Kidney (tissue), 14 donors: ENCODE results near the gene ZKSCAN1. TPM values are rescaled to one million over a fixed set of nuclear protein-coding genes. Genes with fewer than 3 reads are reported as not detected.

Experiments
- DNase-seq, 5 donors: peaks; one replicate each; pipeline ENCODE4 v3.0.0-alpha.2; 2013 to 2020
- FAIRE-seq: peaks from 2 replicates; lab custom pipeline; 2012; peaks lifted over from hg19 to GRCh38; lab: Jason Lieb, UNC
- H3K27ac ChIP-seq, 2 donors: one replicate each; pipeline ENCODE4 v1.7.0; 2013; ENCODE audit warnings: low read depth in 2 of 2, low read length in 2 of 2, inconsistent platforms in 1 of 2
- H3K27me3 ChIP-seq: one replicate; pipeline ENCODE4 v1.7.1; 2013; ENCODE audit warnings: low read length, inconsistent platforms; ENCODE audit not compliant: control insufficient read depth, insufficient read depth
- H3K36me3 ChIP-seq, 3 donors: one replicate each; pipeline versions ENCODE4 v1.7.0 to v1.7.1; 2013; ENCODE audit warnings: low read length in 3 of 3, control low read depth in 1 of 3, inconsistent platforms in 1 of 3; ENCODE audit not compliant: insufficient read depth in 3 of 3, control insufficient read depth in 2 of 3
- H3K4me1 ChIP-seq, 3 donors: one replicate each; pipeline versions ENCODE4 v1.7.0 to v1.7.1; 2013; ENCODE audit warnings: low read length in 3 of 3, inconsistent platforms in 1 of 3, low read depth in 1 of 3; ENCODE audit not compliant: control insufficient read depth in 2 of 3, insufficient read depth in 2 of 3
- H3K4me3 ChIP-seq, 3 donors: one replicate each; pipeline versions ENCODE4 v1.7.0 to v1.8.1; 2013; ENCODE audit warnings: low read length in 3 of 3, control low read depth in 1 of 3, inconsistent platforms in 1 of 3
- H3K9ac ChIP-seq, 3 donors: one replicate each; pipeline versions ENCODE4 v1.7.0 to v1.7.1; 2013; ENCODE audit warnings: low read length in 3 of 3, control low read depth in 1 of 3, inconsistent platforms in 1 of 3
- H3K9me3 ChIP-seq, 3 donors: one replicate each; pipeline versions ENCODE4 v1.7.0 to v1.7.1; 2013; ENCODE audit warnings: low read length in 3 of 3, control low read depth in 1 of 3, inconsistent platforms in 1 of 3; ENCODE audit not compliant: control insufficient read depth in 2 of 3, insufficient read depth in 1 of 3
- intact Hi-C: fragments of 100-400 bp; cut with DNase I; formaldehyde crosslinking; loops from one replicate; pipeline ENCODE4 v1.11.1; 2022
- polyA plus RNA-seq: library from polyadenylated mRNA; stranded (reverse); fragments of 350-450 nt; fragmentation: Illumina TruSeq; extraction: RNeasy Lipid Tissue Mini Kit (QIAGEN cat#74804); gene quantifications from one replicate; pipeline ENCODE4 v1.2.3, GENCODE V29; 2014; ENCODE audit warnings: low read depth, low replicate concordance; ENCODE audit not compliant: insufficient read depth
- total RNA-seq: library from RNA; stranded (reverse); fragmentation: NEBNext Ultra II Directional; extraction: Animal tissue kit (Norgen Biotek cat#: 25700); gene quantifications from one replicate; pipeline ENCODE4 v1.2.1, GENCODE V29; 2021
- TF ChIP-seq, protein P1 (sequence below): IDR thresholded peaks from 3 replicates; pipeline ENCODE4 v1.5.1; 2012; ENCODE audit warnings: mild to moderate bottlenecking, moderate library complexity, borderline replicate concordance; ENCODE audit not compliant: insufficient read depth; ENCODE audit errors: extremely low read depth
- donor health status: control.
- donor health status: control.
- donor health status: control.
- donor health status: control.
- donor health status: control.
- donor health status: DM: yes; HTN: yes; CAD: no.
- donor health status: Normal renal cell carcinoma (clear cell type).

Gene ZKSCAN1
- total and polyA plus RNA-seq, 2 donors from 2014 or later = 7.7 to 76.6 TPM

DNA sequence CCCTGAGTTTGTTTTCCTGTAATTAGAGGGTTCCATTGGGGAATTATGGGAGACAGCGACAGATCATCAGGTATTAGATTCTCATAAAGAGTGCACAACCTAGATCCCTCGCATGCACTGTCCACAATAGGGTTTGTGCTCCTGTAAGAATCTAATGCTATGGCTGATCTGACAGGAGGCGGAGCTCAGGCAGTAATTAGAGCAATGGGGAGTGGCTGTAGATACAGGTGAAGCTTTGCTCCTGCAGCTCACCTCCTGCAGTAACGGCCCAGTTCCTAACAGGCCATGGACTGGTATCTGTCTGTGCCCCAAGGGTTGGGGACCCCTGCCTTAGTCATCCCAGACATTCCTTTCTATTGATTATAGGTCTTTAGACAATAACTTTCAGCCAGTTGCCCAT lies 33.3 kb downstream of the ZKSCAN1 start:
- peak in 1 of 5 donors; percentile 30 for DNase-seq
- intact Hi-C loops = no loop called here
- H3K9me3 ChIP-seq = no peaks in the 10 kb centered on the region
- H3K9ac ChIP-seq = peak overlapping the region in 1 of 3 donors; percentile 91
- H3K36me3 ChIP-seq = no peaks in the 10 kb centered on the region
- no peak for FAIRE-seq
- H3K27ac ChIP-seq = no peak overlapping the region
- H3K4me1 ChIP-seq = peaks cover 0 to 16% (median 0%) of the 10 kb centered on the region in 3 donors
- peak overlapping the region in 2 of 3 donors; percentile 88 to 93 for H3K4me3 ChIP-seq
- H3K27me3 ChIP-seq = no peaks in the 10 kb centered on the region
- TF ChIP-seq, protein P1, sequence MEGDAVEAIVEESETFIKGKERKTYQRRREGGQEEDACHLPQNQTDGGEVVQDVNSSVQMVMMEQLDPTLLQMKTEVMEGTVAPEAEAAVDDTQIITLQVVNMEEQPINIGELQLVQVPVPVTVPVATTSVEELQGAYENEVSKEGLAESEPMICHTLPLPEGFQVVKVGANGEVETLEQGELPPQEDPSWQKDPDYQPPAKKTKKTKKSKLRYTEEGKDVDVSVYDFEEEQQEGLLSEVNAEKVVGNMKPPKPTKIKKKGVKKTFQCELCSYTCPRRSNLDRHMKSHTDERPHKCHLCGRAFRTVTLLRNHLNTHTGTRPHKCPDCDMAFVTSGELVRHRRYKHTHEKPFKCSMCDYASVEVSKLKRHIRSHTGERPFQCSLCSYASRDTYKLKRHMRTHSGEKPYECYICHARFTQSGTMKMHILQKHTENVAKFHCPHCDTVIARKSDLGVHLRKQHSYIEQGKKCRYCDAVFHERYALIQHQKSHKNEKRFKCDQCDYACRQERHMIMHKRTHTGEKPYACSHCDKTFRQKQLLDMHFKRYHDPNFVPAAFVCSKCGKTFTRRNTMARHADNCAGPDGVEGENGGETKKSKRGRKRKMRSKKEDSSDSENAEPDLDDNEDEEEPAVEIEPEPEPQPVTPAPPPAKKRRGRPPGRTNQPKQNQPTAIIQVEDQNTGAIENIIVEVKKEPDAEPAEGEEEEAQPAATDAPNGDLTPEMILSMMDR = no peak

DNA sequence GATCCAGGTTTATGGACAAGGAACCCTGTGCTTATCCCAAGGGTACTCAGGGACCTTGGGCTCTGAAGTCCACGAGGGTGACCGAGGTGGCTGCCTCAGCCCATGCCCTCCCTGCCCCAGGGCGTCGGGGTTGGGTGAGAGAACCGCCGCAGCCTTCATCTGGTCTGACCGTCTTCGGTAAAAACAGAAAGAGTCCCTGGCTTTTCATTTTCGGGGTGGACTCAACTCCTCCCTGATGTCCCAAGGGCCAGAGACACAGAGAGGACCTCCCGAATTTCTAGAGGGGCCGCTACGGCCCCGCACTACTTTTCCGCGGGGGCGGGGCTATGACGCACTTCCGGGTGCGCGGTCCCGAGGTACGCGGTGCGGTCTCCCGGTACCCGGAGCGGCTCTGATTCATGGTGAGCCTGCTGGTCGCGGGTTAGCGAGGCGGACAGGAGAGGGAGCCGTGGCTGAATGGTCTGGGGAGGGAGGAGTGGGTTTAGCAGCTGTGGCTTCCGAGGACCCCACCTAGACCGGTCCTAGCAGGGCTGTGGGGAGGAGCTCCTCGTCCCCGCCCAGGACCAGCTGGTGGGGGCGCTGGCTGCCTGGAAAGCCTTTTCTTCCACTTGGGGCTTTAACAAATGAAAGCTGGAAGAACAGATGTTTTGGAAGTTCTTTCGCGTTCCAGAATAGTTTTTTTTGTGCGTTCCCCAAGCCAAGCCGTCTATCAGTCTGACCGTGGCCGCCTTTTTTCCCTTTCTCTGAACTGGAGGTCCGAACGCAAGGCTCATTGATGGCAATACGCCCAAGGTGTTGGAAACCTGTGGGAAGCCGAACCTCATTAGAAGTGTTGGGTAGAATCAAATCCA lies 34.3 kb downstream of the ZKSCAN1 start, which contains the start of gene ZSCAN21:
Gene ZSCAN21 (plus strand): TSS at position 334 of the 851 bp plus-strand sequence. CDS start 7,233 bp downstream, outside the sequence.
- intact Hi-C loops = no loop called here
- Histone ChIP-seq H3K27ac (peak within 1 kb of the TSS; percentile 99), H3K9ac (peak within 1 kb of the TSS; percentile 74 to 91 (median 75)), H3K36me3 (no peaks in the 10 kb centered on the region), H3K4me1 (peaks cover 0 to 16% (median 0%) of the 10 kb centered on the region in 3 donors), H3K9me3 (no peaks in the 10 kb centered on the region), H3K4me3 (peak within 1 kb of the TSS; percentile 88 to 93 (median 92)), H3K27me3 (no peaks in the 10 kb centered on the region)
- TF ChIP-seq, protein P1 = peak; percentile 3
- DNase-seq (peak; percentile 89 to 94 (median 93)), FAIRE-seq (no peak)

DNA sequence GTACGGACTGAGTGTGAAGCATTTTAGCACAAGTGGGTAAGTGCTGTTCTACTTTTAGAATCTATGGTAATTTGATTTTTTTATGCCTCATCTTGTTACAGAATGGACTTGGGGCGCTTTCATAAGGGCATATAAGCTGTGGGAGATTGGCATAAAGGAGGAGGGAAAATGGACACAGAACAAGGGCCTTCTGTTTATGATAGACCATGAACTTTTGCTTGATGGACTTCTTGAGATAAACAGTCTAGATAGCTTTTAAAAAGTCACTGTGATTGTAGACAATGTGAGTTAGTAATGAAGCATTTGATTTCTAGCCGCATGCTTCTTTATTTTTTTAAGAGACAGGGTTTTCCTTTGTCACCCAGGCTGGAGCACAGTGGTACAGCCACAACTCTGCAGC lies 36.2 kb downstream of the ZKSCAN1 start:
- Histone ChIP-seq H3K27me3 (no peaks in the 10 kb centered on the region), H3K36me3 (no peaks in the 10 kb centered on the region), H3K9ac (no peak overlapping the region), H3K4me1 (peaks cover 0 to 16% (median 0%) of the 10 kb centered on the region in 3 donors), H3K27ac (no peak overlapping the region), H3K4me3 (no peak overlapping the region), H3K9me3 (no peaks in the 10 kb centered on the region)
- TF ChIP-seq, protein P1 = no peak
- DNase-seq (no peak), FAIRE-seq (no peak)
- intact Hi-C loops = no loop called here
